ENCODE measurements around the gene MPO. TPM values are rescaled to one million over a fixed set of nuclear protein-coding genes. Genes with fewer than 3 reads are reported as not detected.

Gene MPO
- total and polyA plus RNA-seq, 2 donors (not counting 3 experiments of a cell fraction or from before 2014, with no cell fraction given) = not detected

DNA sequence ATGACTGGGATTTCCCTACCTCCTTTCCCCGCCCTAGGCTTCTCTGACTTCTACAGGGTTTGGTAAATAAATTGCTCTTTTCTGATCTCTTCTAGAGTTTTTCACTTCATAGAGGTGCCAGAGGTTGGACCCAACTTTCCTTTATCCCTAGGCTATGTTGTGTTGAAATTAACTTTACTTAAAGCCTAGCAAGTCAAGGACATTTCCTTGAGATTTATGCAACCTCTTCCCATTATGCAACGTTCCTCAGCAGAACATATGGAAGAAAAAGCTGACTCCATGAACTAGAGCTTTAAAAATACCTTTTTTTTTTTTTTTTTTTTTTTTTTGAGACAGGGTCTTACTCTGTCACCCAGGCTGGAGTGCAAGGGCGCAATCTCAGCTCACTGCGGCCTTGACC, 15.5 kb downstream of the MPO start:
- no peak overlapping the region for H3K4me3 ChIP-seq (replicated peaks in 1 of 3; ENCODE audit: insufficient read depth in 1 of 3, low read depth in 1 of 3, low read length in 3 of 3)
- DNase-seq (ENCODE audit: low read depth, low spot score) (no peak), FAIRE-seq (no peak)
- H3K79me2 ChIP-seq (ENCODE audit: control insufficient read depth, insufficient read depth, low read length) = no peaks in the 10 kb centered on the region
- dilution Hi-C loops (cut with MboI; ENCODE audit: extremely low pct_ligation_motif_present, low sequenced_read_pairs) (no loop called here), intact Hi-C loops (cut with micrococcal nuclease) (no loop called here)
- no peaks in the 10 kb centered on the region for H3K9me3 ChIP-seq (replicated peaks; ENCODE audit: control insufficient read depth, insufficient read depth, low read length)
- H4K20me1 ChIP-seq (replicated peaks; ENCODE audit: control insufficient read depth, extremely low read depth, insufficient read depth, low read length) = no peaks in the 10 kb centered on the region
- H3K4me1 ChIP-seq (ENCODE audit: control insufficient read depth, extremely low read depth, insufficient read depth, low read length) = no peaks in the 10 kb centered on the region
- no peaks in the 10 kb centered on the region for H3K9me1 ChIP-seq (replicated peaks; ENCODE audit: control insufficient read depth, extremely low read depth, insufficient read depth, low read length)
- no peak overlapping the region for H3K9ac ChIP-seq (replicated peaks; ENCODE audit: extremely low read depth, insufficient read depth, low read length)
- no peak overlapping the region for H3K27ac ChIP-seq (ENCODE audit: insufficient read depth, low read depth, low read length)
- no TSS peak for BruUV-seq (replicated peaks)
- no peak overlapping the region for H2AFZ ChIP-seq (ENCODE audit: low read depth, low read length)
- no peak overlapping the region for H3K4me2 ChIP-seq (ENCODE audit: insufficient read depth, low read length)
- TF ChIP-seq CTCF (IDR thresholded peaks at IDR 0.05; ENCODE audit: extremely low read depth in 1 of 2, insufficient read depth in 1 of 2, low read depth in 1 of 2, low read length in 2 of 2) (no peak), MAX (IDR thresholded peaks at IDR 0.05; ENCODE audit: insufficient read depth, insufficient read length) (no peak), MYC (IDR thresholded peaks at IDR 0.05; ENCODE audit: low read depth, low read length) (no peak), POLR2A (IDR thresholded peaks at IDR 0.05; ENCODE audit: low read depth, low read length) (no peak), JUN (IDR thresholded peaks at IDR 0.05; ENCODE audit: borderline replicate concordance, insufficient read depth, insufficient read length, low read depth) (no peak), POLR2AphosphoS5 (IDR thresholded peaks at IDR 0.05; ENCODE audit: insufficient read depth, low read depth, low read length) (no peak), FOS (IDR thresholded peaks at IDR 0.05; ENCODE audit: borderline replicate concordance, insufficient read depth, low read length) (no peak), EZH2 (IDR thresholded peaks at IDR 0.05; ENCODE audit: borderline replicate concordance, low read depth, low read length, severe bottlenecking) (no peak), GATA2 (IDR thresholded peaks at IDR 0.05; ENCODE audit: insufficient read depth, insufficient read length, low read depth, low read length) (no peak)
- ChIA-PET POLR2A (no interaction called here), CTCF (interaction anchor here (0.6 to 3.0 kb wide), 5 partner anchors 11 to 1935 kb away, joined by 3 to 9 read pairs (median 4); partner anchors contain the start of gene RNF43)
- no peaks in the 10 kb centered on the region for H3K36me3 ChIP-seq (ENCODE audit: control insufficient read depth in 2 of 2, extremely low read depth in 1 of 2, insufficient read depth in 2 of 2, low read length in 2 of 2)
- H3K27me3 ChIP-seq (ENCODE audit: control insufficient read depth in 2 of 2, insufficient read depth in 2 of 2, low read length in 2 of 2) = peaks cover 2 to 11% of the 10 kb centered on the region in 2 experiments

All from endothelial cell of umbilical vein (primary cell).